Suprapubic skin (tissue), 4 donors: Measurements from ENCODE around the gene GRID2. TPM values are rescaled to one million over a fixed set of nuclear protein-coding genes. Genes with fewer than 3 reads are reported as not detected.

Experiments used
- DNase-seq, 2 donors: peaks; one replicate each; pipeline ENCODE4 v3.0.0-alpha.2; 2019; ENCODE audit warnings: low spot score in 2 of 2
- H3K27ac ChIP-seq: fragments of 200-600 bp; sonication (generic); one replicate; pipeline ENCODE4 v1.5.1; 2019
- H3K27me3 ChIP-seq: fragments of 200-600 bp; sonication (generic); one replicate; pipeline ENCODE4 v1.5.1; 2019
- H3K36me3 ChIP-seq: fragments of 200-600 bp; sonication (generic); one replicate; pipeline ENCODE4 v1.5.1; 2019
- H3K4me1 ChIP-seq: fragments of 200-600 bp; sonication (generic); one replicate; pipeline ENCODE4 v1.5.1; 2019
- H3K4me3 ChIP-seq: fragments of 200-600 bp; sonication (generic); one replicate; pipeline ENCODE4 v1.5.1; 2019; ENCODE audit warnings: mild to moderate bottlenecking
- H3K9me3 ChIP-seq: fragments of 200-600 bp; sonication (generic); one replicate; pipeline ENCODE4 v1.5.1; 2019
- CTCF ChIP-seq, 2 donors: fragments of 200-600 bp in 1 of 2; fragments of 450-650 bp in 1 of 2; sonication (generic) in 1 of 2; IDR thresholded peaks; one replicate each; pipeline ENCODE4 v1.5.1; 2016 to 2019; ENCODE audit warnings: antibody characterized with exemption in 2 of 2, mild to moderate bottlenecking in 1 of 2, moderate library complexity in 1 of 2
- EP300 ChIP-seq: sonication (generic); formaldehyde crosslinking; IDR thresholded peaks from one replicate; pipeline ENCODE4 v1.6.1; 2017; ENCODE audit warnings: antibody characterized with exemption
- POLR2A ChIP-seq, 2 donors: fragments of 450-650 bp; IDR thresholded peaks; one replicate each; pipeline ENCODE4 v1.6.1; 2017; ENCODE audit warnings: antibody characterized with exemption in 2 of 2, mild to moderate bottlenecking in 2 of 2, moderate library complexity in 2 of 2
- POLR2AphosphoS5 ChIP-seq, 3 donors: sonication (generic); formaldehyde crosslinking; IDR thresholded peaks; one replicate each; pipeline ENCODE4 v1.6.1; 2017; ENCODE audit warnings: antibody characterized with exemption in 3 of 3
- WGBS: methylation state at CpG from one replicate; pipeline ENCODE4 v1.1.5; 2018; 5-methylcytosine and 5-hydroxymethylcytosine counted together
- total RNA-seq, 4 donors: library from RNA; depleted of rRNA; stranded (reverse); fragments of >200 nt; gene quantifications; one replicate each; pipeline ENCODE4 v1.1.0, GENCODE V29; 2016

The GRID2 gene
- total RNA-seq, 4 donors from 2014 or later, result not detected

GRCh38 chr4:93002240-93002639 lies 698.5 kb downstream of the GRID2 start:
- Histone ChIP-seq H3K4me1 (no peaks in the 10 kb centered on the region), H3K4me3 (no peak overlapping the region), H3K9me3 (no peaks in the 10 kb centered on the region), H3K27me3 (no peaks in the 10 kb centered on the region), H3K27ac (no peak overlapping the region), H3K36me3 (no peaks in the 10 kb centered on the region)
- TF ChIP-seq POLR2A (IDR thresholded peaks at IDR 0.05), result no peak
- TF ChIP-seq CTCF (IDR thresholded peaks at IDR 0.05), result no peak
- no peak for TF ChIP-seq EP300
- TF ChIP-seq POLR2AphosphoS5 (IDR thresholded peaks at IDR 0.05), result no peak
- 77% methylated on average over 4 of the region's 4 CpGs for WGBS
- no peak for DNase-seq

- no peak for TF ChIP-seq EP300
- no peak for TF ChIP-seq POLR2AphosphoS5 (IDR thresholded peaks at IDR 0.05)
- no peak for TF ChIP-seq POLR2A (IDR thresholded peaks at IDR 0.05)
- TF ChIP-seq CTCF (IDR thresholded peaks at IDR 0.05), result no peak
- no peaks in the 10 kb centered on the region for H3K4me1 ChIP-seq
- H3K36me3 ChIP-seq, result no peaks in the 10 kb centered on the region
- no peak overlapping the region for H3K27ac ChIP-seq
- no peak for DNase-seq
- no peak overlapping the region for H3K4me3 ChIP-seq
- no peaks in the 10 kb centered on the region for H3K9me3 ChIP-seq
- 88% methylated on average over 2 of the region's 2 CpGs for WGBS
- no peaks in the 10 kb centered on the region for H3K27me3 ChIP-seq
Observed at GRCh38 chr4:93016350-93016749, 712.6 kb downstream of the GRID2 start.

- H3K27ac ChIP-seq, result no peak overlapping the region
- DNase-seq, result no peak
- 45% methylated on average over 2 of the region's 2 CpGs for WGBS
- H3K4me3 ChIP-seq, result no peak overlapping the region
- no peaks in the 10 kb centered on the region for H3K27me3 ChIP-seq
- no peaks in the 10 kb centered on the region for H3K9me3 ChIP-seq
- H3K4me1 ChIP-seq, result no peaks in the 10 kb centered on the region
- no peak for TF ChIP-seq EP300
- no peak for TF ChIP-seq POLR2AphosphoS5 (IDR thresholded peaks at IDR 0.05)
- TF ChIP-seq POLR2A (IDR thresholded peaks at IDR 0.05), result no peak
- no peak for TF ChIP-seq CTCF (IDR thresholded peaks at IDR 0.05)
- no peaks in the 10 kb centered on the region for H3K36me3 ChIP-seq
Observed at GRCh38 chr4:93018243-93018642, 714.5 kb downstream of the GRID2 start.

- Histone ChIP-seq H3K27me3 (no peaks in the 10 kb centered on the region), H3K4me1 (no peaks in the 10 kb centered on the region), H3K9me3 (no peaks in the 10 kb centered on the region), H3K27ac (no peak overlapping the region), H3K36me3 (no peaks in the 10 kb centered on the region), H3K4me3 (no peak overlapping the region)
- DNase-seq, result no peak
- TF ChIP-seq CTCF (IDR thresholded peaks at IDR 0.05) (no peak), EP300 (no peak), POLR2A (IDR thresholded peaks at IDR 0.05) (no peak), POLR2AphosphoS5 (IDR thresholded peaks at IDR 0.05) (no peak)
Observed at GRCh38 chr4:93018806-93019205, 715.0 kb downstream of the GRID2 start.

GRCh38 chr4:93029769-93030168 lies 726.0 kb downstream of the GRID2 start:
- no peak for DNase-seq
- no peaks in the 10 kb centered on the region for H3K36me3 ChIP-seq
- WGBS, result 80% methylated on average over 1 of the region's 1 CpG
- H3K27ac ChIP-seq, result no peak overlapping the region
- no peaks in the 10 kb centered on the region for H3K9me3 ChIP-seq
- no peak for TF ChIP-seq CTCF (IDR thresholded peaks at IDR 0.05)
- TF ChIP-seq POLR2AphosphoS5 (IDR thresholded peaks at IDR 0.05), result no peak
- no peak for TF ChIP-seq POLR2A (IDR thresholded peaks at IDR 0.05)
- TF ChIP-seq EP300, result no peak
- no peaks in the 10 kb centered on the region for H3K4me1 ChIP-seq
- H3K4me3 ChIP-seq, result no peak overlapping the region
- no peaks in the 10 kb centered on the region for H3K27me3 ChIP-seq
